Neutrophil (primary cell): ENCODE measurements around the gene KCNAB2.

Source experiments
- H3K27ac ChIP-seq: fragments of 200-600 bp; sonication (generic); 2 replicates; pipeline ENCODE4 v1.5.1; 2016; ENCODE audit warnings: mild to moderate bottlenecking, moderate library complexity
- H3K27me3 ChIP-seq: fragments of 200-600 bp; sonication (generic); 2 replicates; pipeline ENCODE4 v1.6.0; 2016; ENCODE audit warnings: mild to moderate bottlenecking
- H3K36me3 ChIP-seq: fragments of 200-600 bp; sonication (generic); 2 replicates; pipeline ENCODE4 v1.5.1; 2017
- H3K4me1 ChIP-seq, 2 experiments: fragments of 200-600 bp in 1 of 2; sonication (generic) in 1 of 2; 1 replicate in 1 of 2; 2 replicates in 1 of 2; pipeline versions ENCODE4 v1.5.1 to v1.6.1; 2013 to 2016; ENCODE audit warnings: low read depth in 1 of 2, low read length in 1 of 2, mild to moderate bottlenecking in 1 of 2, moderate library complexity in 1 of 2; ENCODE audit not compliant: control insufficient read depth in 1 of 2, insufficient read depth in 1 of 2
- H3K4me3 ChIP-seq, 2 experiments: fragments of 200-600 bp in 1 of 2; sonication (generic) in 1 of 2; 1 replicate in 1 of 2; 2 replicates in 1 of 2; pipeline ENCODE4 v1.5.1; 2013 to 2016; ENCODE audit warnings: low read depth in 1 of 2, low read length in 1 of 2, mild to moderate bottlenecking in 1 of 2, moderate library complexity in 1 of 2
- H3K9me3 ChIP-seq: fragments of 200-600 bp; sonication (generic); 2 replicates; pipeline ENCODE4 v1.5.1; 2016
- CTCF ChIP-seq: fragments of 200-600 bp; sonication (generic); IDR thresholded peaks from 2 replicates; pipeline ENCODE4 v1.5.1; 2016; ENCODE audit warnings: antibody characterized with exemption

The KCNAB2 gene

GRCh38 chr1:6053206-6053546 lies 7.5 kb downstream of the KCNAB2 start:
- TF ChIP-seq CTCF = no peak
- H3K27ac ChIP-seq = no peak overlapping the region
- H3K4me1 ChIP-seq = peaks cover 0 to under 1% of the 10 kb centered on the region in 2 experiments
- no peaks in the 10 kb centered on the region for H3K27me3 ChIP-seq
- H3K4me3 ChIP-seq = no peak overlapping the region
- peaks cover 81% of the 10 kb centered on the region for H3K36me3 ChIP-seq
- no peaks in the 10 kb centered on the region for H3K9me3 ChIP-seq

GRCh38 chr1:6054596-6054995 lies 8.9 kb downstream of the KCNAB2 start:
- H3K4me1 ChIP-seq = peaks cover 0 to 6% of the 10 kb centered on the region in 2 experiments
- H3K9me3 ChIP-seq = no peaks in the 10 kb centered on the region
- H3K27me3 ChIP-seq = no peaks in the 10 kb centered on the region
- peaks cover 80% of the 10 kb centered on the region for H3K36me3 ChIP-seq
- TF ChIP-seq CTCF = no peak
- H3K4me3 ChIP-seq = no peak overlapping the region
- no peak overlapping the region for H3K27ac ChIP-seq

GRCh38 chr1:6056572-6056948 lies 10.9 kb downstream of the KCNAB2 start:
- Histone ChIP-seq H3K4me1 (peaks cover 0 to 6% of the 10 kb centered on the region in 2 experiments), H3K4me3 (no peak overlapping the region), H3K27ac (peak overlapping the region; percentile 13), H3K36me3 (peaks cover 80% of the 10 kb centered on the region), H3K9me3 (no peaks in the 10 kb centered on the region), H3K27me3 (no peaks in the 10 kb centered on the region)
- no peak for TF ChIP-seq CTCF

DNA sequence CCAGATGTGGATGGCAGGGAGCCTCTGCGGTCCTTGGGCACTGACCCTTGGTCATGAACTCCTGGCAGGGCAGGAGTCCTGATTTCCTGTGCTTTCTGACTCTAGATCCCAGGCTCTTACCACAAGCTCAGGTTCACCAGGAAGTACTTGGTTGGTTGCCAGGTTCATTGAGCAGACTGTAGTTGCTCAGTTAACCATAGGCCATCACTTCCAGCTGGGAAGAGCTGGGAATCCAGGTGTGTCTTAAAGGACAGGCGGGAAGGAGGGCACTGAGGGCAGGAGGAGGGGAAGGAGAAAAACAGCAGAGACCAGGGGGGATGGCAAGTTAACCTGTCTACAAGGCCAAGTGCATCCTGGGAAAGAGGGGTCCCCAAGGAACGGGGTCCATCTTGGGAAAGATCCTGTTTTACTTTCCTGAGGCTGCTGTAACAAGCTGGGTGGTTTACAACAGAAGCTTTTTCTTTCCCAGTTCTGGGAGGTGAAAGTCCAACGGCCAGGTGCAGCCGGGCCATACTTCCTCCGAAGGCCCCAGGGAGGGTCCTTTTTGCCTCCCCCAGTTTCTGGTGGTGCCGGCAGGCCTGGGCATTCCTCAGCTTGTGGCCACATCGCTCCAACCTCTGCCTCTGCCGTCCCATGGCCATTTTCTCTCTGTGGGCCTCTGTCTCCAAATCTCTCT lies 11.6 kb downstream of the KCNAB2 start:
- Histone ChIP-seq H3K27me3 (no peaks in the 10 kb centered on the region), H3K4me1 (peaks cover 0 to 6% of the 10 kb centered on the region in 2 experiments), H3K9me3 (no peaks in the 10 kb centered on the region), H3K4me3 (no peak overlapping the region), H3K36me3 (peaks cover 74% of the 10 kb centered on the region), H3K27ac (no peak overlapping the region)
- no peak for TF ChIP-seq CTCF

DNA sequence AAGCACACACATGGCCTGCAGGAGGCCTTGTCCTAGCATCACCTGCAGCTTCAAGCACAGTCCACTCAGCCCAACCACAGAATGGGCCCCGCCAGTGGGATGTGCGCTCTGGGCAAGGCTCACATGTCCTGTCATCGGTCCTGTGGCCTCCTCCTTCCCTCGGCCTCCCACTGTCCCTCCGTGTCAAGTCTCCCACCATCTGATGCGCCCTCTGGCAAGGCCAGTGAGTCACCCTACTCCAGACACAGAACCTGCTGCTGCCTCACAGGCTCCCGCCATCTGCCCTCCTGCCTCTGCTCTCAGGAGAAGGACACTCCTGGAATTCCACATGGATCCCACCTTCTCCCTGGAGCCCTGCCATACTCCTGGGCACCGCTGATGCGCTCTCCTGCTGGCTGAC lies 14.2 kb downstream of the KCNAB2 start:
- Histone ChIP-seq H3K4me1 (peaks cover 0 to 13% of the 10 kb centered on the region in 2 experiments), H3K27ac (no peak overlapping the region), H3K9me3 (no peaks in the 10 kb centered on the region), H3K27me3 (no peaks in the 10 kb centered on the region), H3K36me3 (peaks cover 72% of the 10 kb centered on the region), H3K4me3 (no peak overlapping the region)
- no peak for TF ChIP-seq CTCF
